Fibroblast of lung (primary cell): Measurements from ENCODE around the gene FBXO34.

Experiments used
- EZH2 ChIP-seq: IDR thresholded peaks from 2 replicates; pipeline ENCODE4 v1.5.1; 2012; ENCODE audit warnings: low read length, control low read depth, mild to moderate bottlenecking; ENCODE audit errors: missing control alignments
- TF ChIP-seq, protein P1 (sequence below), 2 donors: IDR thresholded peaks in 1 of 2; conservative IDR thresholded peaks in 1 of 2; 1 replicate in 1 of 2; 2 replicates in 1 of 2; pipeline ENCODE4 v1.5.1; 2011 to 2012; ENCODE audit warnings: low read length in 2 of 2, control low read depth in 1 of 2, inconsistent platforms in 1 of 2, low read depth in 1 of 2, mild to moderate bottlenecking in 1 of 2

DNA sequence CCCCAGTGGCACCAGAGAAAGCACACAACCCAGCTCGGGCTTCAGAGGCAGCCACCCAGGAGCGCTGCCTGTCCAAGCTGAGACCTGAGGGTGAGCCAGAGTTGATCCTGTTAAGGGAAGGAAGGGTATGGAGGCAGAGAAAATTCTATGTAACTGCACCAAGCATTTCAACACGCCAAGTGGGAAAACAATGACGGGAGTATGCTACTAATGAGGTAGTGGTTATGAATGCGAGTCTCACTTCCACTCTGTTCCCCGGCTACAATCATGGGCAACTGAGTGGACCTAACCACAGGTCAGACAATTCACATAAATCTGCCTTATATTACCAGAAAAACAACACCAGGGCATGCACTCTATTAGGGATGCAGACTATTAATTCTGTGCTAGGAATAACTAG is 130.5 kb downstream of the FBXO34 start:
- TF ChIP-seq, protein P1, sequence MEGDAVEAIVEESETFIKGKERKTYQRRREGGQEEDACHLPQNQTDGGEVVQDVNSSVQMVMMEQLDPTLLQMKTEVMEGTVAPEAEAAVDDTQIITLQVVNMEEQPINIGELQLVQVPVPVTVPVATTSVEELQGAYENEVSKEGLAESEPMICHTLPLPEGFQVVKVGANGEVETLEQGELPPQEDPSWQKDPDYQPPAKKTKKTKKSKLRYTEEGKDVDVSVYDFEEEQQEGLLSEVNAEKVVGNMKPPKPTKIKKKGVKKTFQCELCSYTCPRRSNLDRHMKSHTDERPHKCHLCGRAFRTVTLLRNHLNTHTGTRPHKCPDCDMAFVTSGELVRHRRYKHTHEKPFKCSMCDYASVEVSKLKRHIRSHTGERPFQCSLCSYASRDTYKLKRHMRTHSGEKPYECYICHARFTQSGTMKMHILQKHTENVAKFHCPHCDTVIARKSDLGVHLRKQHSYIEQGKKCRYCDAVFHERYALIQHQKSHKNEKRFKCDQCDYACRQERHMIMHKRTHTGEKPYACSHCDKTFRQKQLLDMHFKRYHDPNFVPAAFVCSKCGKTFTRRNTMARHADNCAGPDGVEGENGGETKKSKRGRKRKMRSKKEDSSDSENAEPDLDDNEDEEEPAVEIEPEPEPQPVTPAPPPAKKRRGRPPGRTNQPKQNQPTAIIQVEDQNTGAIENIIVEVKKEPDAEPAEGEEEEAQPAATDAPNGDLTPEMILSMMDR (conservative IDR thresholded peaks at IDR 0.05 in 1 of 2, IDR thresholded peaks at IDR 0.05 in 1 of 2; ENCODE audit: low read depth in 1 of 2, low read length in 2 of 2), result no peak
- TF ChIP-seq EZH2, result no peak
